ENCODE results near the gene KBTBD7.

- TF ChIP-seq POLR2AphosphoS5 (IDR thresholded peaks at IDR 0.05; ENCODE audit: insufficient read depth in 1 of 2, low read depth in 1 of 2), result no peak
- TF ChIP-seq POLR2A (IDR thresholded peaks at IDR 0.05), result no peak
These were observed 44.3 kb downstream of the KBTBD7 start for GRCh38 chr13:41150058-41150457.
